HepG2 (cell line): ENCODE measurements around the gene CMTM1. TPM values are rescaled to one million over a fixed set of nuclear protein-coding genes. Genes with fewer than 3 reads are reported as not detected.

Experiments used
- CENPT ChIP-seq: sonication (generic); formaldehyde crosslinking; IDR thresholded peaks from 2 replicates; pipeline ENCODE4 v1.8.0; 2022; ENCODE audit warnings: low read depth, mild to moderate bottlenecking, moderate library complexity, missing genetic modification reagents
- FOXK2 ChIP-seq: fragments of 450-650 bp; IDR thresholded peaks from 2 replicates; pipeline ENCODE4 v1.6.1; 2016
- HOXA9 ChIP-seq: sonication (generic); formaldehyde crosslinking; IDR thresholded peaks from 2 replicates; pipeline ENCODE4 v1.8.1; 2022; ENCODE audit warnings: missing genetic modification reagents, mild to moderate bottlenecking, moderate library complexity, borderline replicate concordance
- IRF9 ChIP-seq: sonication (generic); formaldehyde crosslinking; IDR thresholded peaks from 2 replicates; pipeline ENCODE4 v1.8.0; 2022; ENCODE audit warnings: missing genetic modification reagents, mild to moderate bottlenecking, borderline replicate concordance
- NFATC3 ChIP-seq: sonication (generic); formaldehyde crosslinking; IDR thresholded peaks from 2 replicates; pipeline ENCODE4 v1.5.1; 2020; ENCODE audit warnings: mild to moderate bottlenecking, missing genetic modification reagents
- PHF21A ChIP-seq: sonication (generic); formaldehyde crosslinking; IDR thresholded peaks from 2 replicates; pipeline ENCODE4 v1.5.0; 2020; ENCODE audit warnings: mild to moderate bottlenecking, missing genetic modification reagents
- POLR2A ChIP-seq, 2 experiments: IDR thresholded peaks; 2 replicates each; pipeline ENCODE4 v1.6.1; 2011; ENCODE audit warnings: low read depth in 2 of 2, low read length in 2 of 2, mild to moderate bottlenecking in 1 of 2, moderate library complexity in 1 of 2; ENCODE audit not compliant: insufficient read depth in 1 of 2
- RCOR2 ChIP-seq: IDR thresholded peaks from 2 replicates; pipeline ENCODE4 v1.6.1; 2016; ENCODE audit warnings: missing biosample characterization, missing genetic modification reagents
- TAF15 ChIP-seq: fragments of 200-400 bp; formaldehyde crosslinking; IDR thresholded peaks from one replicate; pipeline ENCODE4 v1.6.1; 2018; ENCODE audit warnings: mild to moderate bottlenecking, low read depth, low read length; ENCODE audit not compliant: poor library complexity, severe bottlenecking
- ZNF337 ChIP-seq: sonication (generic); formaldehyde crosslinking; IDR thresholded peaks from 2 replicates; pipeline ENCODE4 v1.5.1; 2020; ENCODE audit warnings: missing genetic modification reagents, low read depth, mild to moderate bottlenecking, borderline replicate concordance
- ZNF432 ChIP-seq: sonication (generic); formaldehyde crosslinking; IDR thresholded peaks from 2 replicates; pipeline ENCODE4 v1.5.0; 2020; ENCODE audit warnings: missing genetic modification reagents, mild to moderate bottlenecking, borderline replicate concordance
- polyA plus RNA-seq, 8 experiments: library from polyadenylated mRNA; depleted of rRNA in 3 of 8; stranded (reverse) in 7 of 8; unstranded in 1 of 8; fragments of >200 nt; fragmentation: Illumina TruSeq in 4 of 8; extraction: Trizol in 4 of 8; gene quantifications; 2 replicates each; pipeline versions ENCODE4 v1.2.1 to v1.2.3, GENCODE V29; 2011 to 2016; ENCODE audit warnings: low read depth in 4 of 8, missing spikeins in 1 of 8, mixed read lengths in 1 of 8; ENCODE audit not compliant: insufficient read depth in 1 of 8
- total RNA-seq, 5 experiments: library from RNA; depleted of rRNA; stranded (reverse); fragments of >200 nt; fragmentation: Illumina TruSeq; extraction: Trizol; gene quantifications; 2 replicates each; pipeline ENCODE4 v1.2.3, GENCODE V29; 2016; ENCODE audit warnings: low read depth in 1 of 5
- TF ChIP-seq, protein P1 (sequence below): sonication (generic); formaldehyde crosslinking; IDR thresholded peaks from 2 replicates; pipeline ENCODE4 v1.8.1; 2023; ENCODE audit warnings: mild to moderate bottlenecking, inconsistent platforms, moderate library complexity, missing genetic modification reagents, borderline replicate concordance
- TF ChIP-seq, protein P2 (sequence below), 2 experiments: fragments of 450-650 bp in 1 of 2; sonication (generic) in 1 of 2; formaldehyde crosslinking in 1 of 2; IDR thresholded peaks; 2 replicates each; pipeline versions ENCODE4 v1.6.1 to v1.8.0; 2016 to 2022; ENCODE audit warnings: antibody characterized with exemption in 1 of 2, mild to moderate bottlenecking in 1 of 2, missing genetic modification reagents in 1 of 2
- TF ChIP-seq, protein P3 (sequence below): IDR thresholded peaks from 2 replicates; pipeline ENCODE4 v1.6.1; 2016; ENCODE audit warnings: mild to moderate bottlenecking

CMTM1 gene
- total and polyA plus RNA-seq, 2 of the 13 experiments (the other 11 are each of a cell fraction or from before 2014, with no cell fraction given): 1.7 to 2.9 TPM

GRCh38 chr16:66552286-66553177, 13.7 kb upstream of the CMTM1 start, which contains the start of gene CKLF (continued):
- peak; percentile 99 for TF ChIP-seq HOXA9 (CRISPR knock-in tag)
- peak; percentile 35; the same call in 1 of the 2 replicates for TF ChIP-seq RCOR2 (CRISPR knock-in tag)
- peak; percentile 98; the same call in 1 of the 2 replicates for TF ChIP-seq IRF9 (CRISPR knock-in tag)
- TF ChIP-seq, protein P1, sequence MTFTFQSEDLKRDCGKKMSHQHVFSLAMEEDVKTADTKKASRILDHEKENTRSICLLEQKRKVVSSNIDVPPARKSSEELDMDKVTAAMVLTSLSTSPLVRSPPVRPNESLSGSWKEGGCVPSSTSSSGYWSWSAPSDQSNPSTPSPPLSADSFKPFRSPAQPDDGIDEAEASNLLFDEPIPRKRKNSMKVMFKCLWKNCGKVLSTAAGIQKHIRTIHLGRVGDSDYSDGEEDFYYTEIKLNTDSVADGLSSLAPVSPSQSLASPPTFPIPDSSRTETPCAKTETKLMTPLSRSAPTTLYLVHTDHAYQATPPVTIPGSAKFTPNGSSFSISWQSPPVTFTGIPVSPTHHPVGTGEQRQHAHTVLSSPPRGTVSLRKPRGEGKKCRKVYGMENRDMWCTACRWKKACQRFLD (CRISPR knock-in tag): peak; percentile 99
- TF ChIP-seq POLR2A (IDR thresholded peaks at IDR 0.05; ENCODE audit: insufficient read depth in 1 of 2, low read depth in 2 of 2, low read length in 2 of 2): peak; percentile 87 to 97
- peak; percentile 99; the same call in 1 of the 2 replicates for TF ChIP-seq ZNF337 (CRISPR knock-in tag)
- peak; percentile 97 for TF ChIP-seq CENPT (CRISPR knock-in tag)
- peak; percentile 100 for TF ChIP-seq NFATC3 (CRISPR knock-in tag)
- no peak for TF ChIP-seq FOXK2
- TF ChIP-seq, protein P2, sequence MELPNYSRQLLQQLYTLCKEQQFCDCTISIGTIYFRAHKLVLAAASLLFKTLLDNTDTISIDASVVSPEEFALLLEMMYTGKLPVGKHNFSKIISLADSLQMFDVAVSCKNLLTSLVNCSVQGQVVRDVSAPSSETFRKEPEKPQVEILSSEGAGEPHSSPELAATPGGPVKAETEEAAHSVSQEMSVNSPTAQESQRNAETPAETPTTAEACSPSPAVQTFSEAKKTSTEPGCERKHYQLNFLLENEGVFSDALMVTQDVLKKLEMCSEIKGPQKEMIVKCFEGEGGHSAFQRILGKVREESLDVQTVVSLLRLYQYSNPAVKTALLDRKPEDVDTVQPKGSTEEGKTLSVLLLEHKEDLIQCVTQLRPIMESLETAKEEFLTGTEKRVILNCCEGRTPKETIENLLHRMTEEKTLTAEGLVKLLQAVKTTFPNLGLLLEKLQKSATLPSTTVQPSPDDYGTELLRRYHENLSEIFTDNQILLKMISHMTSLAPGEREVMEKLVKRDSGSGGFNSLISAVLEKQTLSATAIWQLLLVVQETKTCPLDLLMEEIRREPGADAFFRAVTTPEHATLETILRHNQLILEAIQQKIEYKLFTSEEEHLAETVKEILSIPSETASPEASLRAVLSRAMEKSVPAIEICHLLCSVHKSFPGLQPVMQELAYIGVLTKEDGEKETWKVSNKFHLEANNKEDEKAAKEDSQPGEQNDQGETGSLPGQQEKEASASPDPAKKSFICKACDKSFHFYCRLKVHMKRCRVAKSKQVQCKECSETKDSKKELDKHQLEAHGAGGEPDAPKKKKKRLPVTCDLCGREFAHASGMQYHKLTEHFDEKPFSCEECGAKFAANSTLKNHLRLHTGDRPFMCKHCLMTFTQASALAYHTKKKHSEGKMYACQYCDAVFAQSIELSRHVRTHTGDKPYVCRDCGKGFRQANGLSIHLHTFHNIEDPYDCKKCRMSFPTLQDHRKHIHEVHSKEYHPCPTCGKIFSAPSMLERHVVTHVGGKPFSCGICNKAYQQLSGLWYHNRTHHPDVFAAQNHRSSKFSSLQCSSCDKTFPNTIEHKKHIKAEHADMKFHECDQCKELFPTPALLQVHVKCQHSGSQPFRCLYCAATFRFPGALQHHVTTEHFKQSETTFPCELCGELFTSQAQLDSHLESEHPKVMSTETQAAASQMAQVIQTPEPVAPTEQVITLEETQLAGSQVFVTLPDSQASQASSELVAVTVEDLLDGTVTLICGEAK (IDR thresholded peaks at IDR 0.05): no peak
- TF ChIP-seq, protein P2 (CRISPR knock-in tag; IDR thresholded peaks at IDR 0.05): peak; percentile 95
- no peak for TF ChIP-seq ZNF432 (CRISPR knock-in tag)
- peak; percentile 65 for TF ChIP-seq TAF15
- TF ChIP-seq, protein P3, sequence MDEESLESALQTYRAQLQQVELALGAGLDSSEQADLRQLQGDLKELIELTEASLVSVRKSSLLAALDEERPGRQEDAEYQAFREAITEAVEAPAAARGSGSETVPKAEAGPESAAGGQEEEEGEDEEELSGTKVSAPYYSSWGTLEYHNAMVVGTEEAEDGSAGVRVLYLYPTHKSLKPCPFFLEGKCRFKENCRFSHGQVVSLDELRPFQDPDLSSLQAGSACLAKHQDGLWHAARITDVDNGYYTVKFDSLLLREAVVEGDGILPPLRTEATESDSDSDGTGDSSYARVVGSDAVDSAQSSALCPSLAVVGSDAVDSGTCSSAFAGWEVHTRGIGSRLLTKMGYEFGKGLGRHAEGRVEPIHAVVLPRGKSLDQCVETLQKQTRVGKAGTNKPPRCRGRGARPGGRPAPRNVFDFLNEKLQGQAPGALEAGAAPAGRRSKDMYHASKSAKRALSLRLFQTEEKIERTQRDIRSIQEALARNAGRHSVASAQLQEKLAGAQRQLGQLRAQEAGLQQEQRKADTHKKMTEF (CRISPR knock-in tag): peak; percentile 94; the same call in 1 of the 2 replicates
- peak; percentile 79; the same call in 1 of the 2 replicates for TF ChIP-seq PHF21A (CRISPR knock-in tag)
